A549 (cell line): ENCODE measurements around the gene PDCD1LG2. TPM values are rescaled to one million over a fixed set of nuclear protein-coding genes. Genes with fewer than 3 reads are reported as not detected.

Source experiments
- ATAC-seq, 2 experiments: fragments of 200-7000 bp in 1 of 2; fragments of >200 bp in 1 of 2; cut with Nextera tagmentation in 1 of 2; cut with Tn5 transposase in 1 of 2; 3 replicates each; pipeline versions ENCODE4 v1.8.0 to v1.9.1; 2018 to 2020; ENCODE audit warnings: mild to moderate bottlenecking in 1 of 2, moderate library complexity in 1 of 2
- CTCF ChIA-PET: fragments of 300-600 bp; sonication (Branson Sonifier 250); formaldehyde crosslinking; extraction: SDS; loops from one replicate; lab custom pipeline; 2021; ENCODE audit warnings: antibody characterized with exemption, inconsistent platforms; lab: Yijun Ruan, JAX
- POLR2A ChIA-PET: fragments of 350-600 bp; formaldehyde crosslinking; extraction: SDS; loops from one replicate; lab custom pipeline; 2021; ENCODE audit warnings: antibody characterized with exemption, inconsistent platforms; lab: Yijun Ruan, JAX
- DNase-seq, 2 experiments: peaks; one replicate each; pipeline versions ENCODE4 v3.0.0 to v3.0.0-alpha.2; 2011 to 2016; ENCODE audit warnings: low read depth in 1 of 2, low spot score in 1 of 2
- FAIRE-seq: peaks from 2 replicates; lab custom pipeline; 2011; peaks lifted over from hg19 to GRCh38; lab: Jason Lieb, UNC
- H3K27ac ChIP-seq, 2 experiments: fragments of >200 bp; sonication (Bioruptor Twin); formaldehyde crosslinking; 3 replicates each; pipeline ENCODE4 v1.5.1; 2016 to 2017
- H3K4me1 ChIP-seq: fragments of >200 bp; sonication (Bioruptor Twin); formaldehyde crosslinking; 3 replicates; pipeline ENCODE4 v1.6.1; 2016
- H3K4me2 ChIP-seq: fragments of >200 bp; sonication (Bioruptor Twin); formaldehyde crosslinking; 3 replicates; pipeline ENCODE4 v1.6.1; 2016
- H3K4me3 ChIP-seq: fragments of >200 bp; sonication (Bioruptor Twin); formaldehyde crosslinking; 3 replicates; pipeline ENCODE4 v1.5.1; 2016
- H3K9me3 ChIP-seq: fragments of >200 bp; sonication (Bioruptor Twin); formaldehyde crosslinking; 3 replicates; pipeline ENCODE4 v1.6.1; 2016
- CTCF ChIP-seq: fragments of >200 bp; sonication (Bioruptor Twin); formaldehyde crosslinking; IDR thresholded peaks from 3 replicates; pipeline ENCODE4 v1.5.1; 2016
- EP300 ChIP-seq, 2 experiments: fragments of >200 bp; sonication (Bioruptor Twin); formaldehyde crosslinking; IDR thresholded peaks; 2 replicates in 1 of 2; 3 replicates in 1 of 2; pipeline ENCODE4 v1.6.1; 2016 to 2017
- FOSL2 ChIP-seq, 2 experiments: fragments of 450-650 bp in 1 of 2; fragments of >200 bp in 1 of 2; sonication (Bioruptor Twin) in 1 of 2; formaldehyde crosslinking; IDR thresholded peaks; 2 replicates each; pipeline versions ENCODE4 v1.5.0 to v1.6.1; 2016 to 2020; ENCODE audit warnings: mild to moderate bottlenecking in 1 of 2, moderate library complexity in 1 of 2
- FOXS1 ChIP-seq: fragments of 250-450 bp; sonication (Bioruptor Pico); IDR thresholded peaks from 2 replicates; pipeline ENCODE4 v1.5.0; 2020; ENCODE audit warnings: mild to moderate bottlenecking, moderate library complexity
- HES2 ChIP-seq: fragments of >200 bp; sonication (Bioruptor Twin); formaldehyde crosslinking; IDR thresholded peaks from 2 replicates; pipeline ENCODE4 v1.6.1; 2016
- HMGXB4 ChIP-seq: fragments of 250-450 bp; sonication (Bioruptor Pico); IDR thresholded peaks from 2 replicates; pipeline ENCODE4 v1.5.0; 2021; ENCODE audit warnings: mild to moderate bottlenecking, moderate library complexity, borderline replicate concordance
- HOXB5 ChIP-seq: fragments of 250-450 bp; sonication (Bioruptor Pico); IDR thresholded peaks from 2 replicates; pipeline ENCODE4 v1.5.0; 2020; ENCODE audit warnings: mild to moderate bottlenecking, moderate library complexity
- JUN ChIP-seq, 2 experiments: fragments of >200 bp; sonication (Bioruptor Twin); formaldehyde crosslinking; IDR thresholded peaks; 2 replicates in 1 of 2; 3 replicates in 1 of 2; pipeline ENCODE4 v1.6.1; 2016 to 2017
- JUNB ChIP-seq: fragments of >200 bp; sonication (Bioruptor Twin); formaldehyde crosslinking; IDR thresholded peaks from 2 replicates; pipeline ENCODE4 v1.6.1; 2016
- MYC ChIP-seq: IDR thresholded peaks from 2 replicates; pipeline ENCODE4 v1.6.1; 2012; ENCODE audit warnings: mild to moderate bottlenecking, inconsistent platforms, low read length, improper control_type of control experiment, borderline replicate concordance
- NFE2L2 ChIP-seq: fragments of 150-350 bp; conservative IDR thresholded peaks from 2 replicates; pipeline ENCODE4 v1.6.1; 2014; ENCODE audit warnings: low read length
- PBX3 ChIP-seq: IDR thresholded peaks from 2 replicates; pipeline ENCODE4 v1.6.1; 2012
- PHF8 ChIP-seq: fragments of 200-600 bp; sonication (generic); IDR thresholded peaks from 2 replicates; pipeline ENCODE4 v1.6.1; 2016; ENCODE audit warnings: low read depth, mild to moderate bottlenecking, antibody characterized with exemption, moderate library complexity, borderline replicate concordance
- POLR2AphosphoS2 ChIP-seq: conservative IDR thresholded peaks from 2 replicates; pipeline ENCODE4 v1.6.1; 2012; ENCODE audit warnings: low read length, improper control_type of control experiment, inconsistent platforms
- RARB ChIP-seq: fragments of 250-450 bp; sonication (Bioruptor Pico); IDR thresholded peaks from 2 replicates; pipeline ENCODE4 v1.8.0; 2021; ENCODE audit warnings: mild to moderate bottlenecking, moderate library complexity
- REST ChIP-seq: fragments of 200-600 bp; sonication (generic); IDR thresholded peaks from 2 replicates; pipeline ENCODE4 v1.6.1; 2016; ENCODE audit warnings: antibody characterized with exemption, mild to moderate bottlenecking, moderate library complexity
- USF2 ChIP-seq: fragments of 450-650 bp; IDR thresholded peaks from 2 replicates; pipeline ENCODE4 v1.6.1; 2014; ENCODE audit warnings: antibody characterized with exemption
- WGBS: methylation state at CpG from one replicate; pipeline ENCODE4 v1.1.6; 2017; ENCODE audit errors: missing lambda C conversion rate; 5-methylcytosine and 5-hydroxymethylcytosine counted together
- polyA plus RNA-seq, 4 experiments: library from polyadenylated mRNA; depleted of rRNA in 3 of 4; stranded (reverse); fragments of >200 nt; fragmentation: RNase III in 1 of 4; extraction: RNeasy Plus Mini Kit Qiagen cat#74134 plus additional on column Dnase treatment in 1 of 4; gene quantifications; 2 replicates in 3 of 4; 3 replicates in 1 of 4; pipeline ENCODE4 v1.2.3, GENCODE V29; 2011 to 2017

The PDCD1LG2 gene
- polyA plus RNA-seq, 2 of the 4 experiments (the other 2 are of a cell fraction): 0.53 TPM

- peak overlapping the region; percentile 62 to 81; a peak in 5 of 6 replicates for H3K27ac ChIP-seq
- peak overlapping the region; percentile 59; the same call in 2 of the 3 replicates for H3K4me2 ChIP-seq
- H3K9me3 ChIP-seq: no peaks in the 10 kb centered on the region
- FAIRE-seq: no peak
- no peak overlapping the region for H3K4me3 ChIP-seq
- peaks cover 24% of the 10 kb centered on the region for H3K4me1 ChIP-seq
- ChIA-PET CTCF (interaction anchor here (0.6 to 2.6 kb wide), 8 partner anchors 11 to 325 kb away, joined by 3 to 13 read pairs (median 4); partner anchors contain the start of gene CD274), POLR2A (interaction anchor here (1.4 to 2.2 kb wide), 3 partner anchors 18 to 73 kb away, joined by 3 to 6 read pairs (median 5); partner anchors contain the start of genes CD274 and PLGRKT)
- no peak for DNase-seq
- TF ChIP-seq USF2 (no peak), FOXS1 (no peak), POLR2AphosphoS2 (no peak), PHF8 (no peak), JUN (IDR thresholded peaks at IDR 0.05) (no peak), HMGXB4 (no peak), HES2 (no peak), RARB (CRISPR knock-in tag) (no peak), CTCF (no peak), EP300 (IDR thresholded peaks at IDR 0.05) (no peak), REST (no peak), FOSL2 (IDR thresholded peaks at IDR 0.05) (no peak), FOSL2 (CRISPR knock-in tag; IDR thresholded peaks at IDR 0.05) (no peak), JUNB (no peak), PBX3 (no peak), NFE2L2 (no peak), HOXB5 (CRISPR knock-in tag) (no peak), MYC (no peak)
- 78% methylated on average over 3 of the region's 3 CpGs for WGBS
- ATAC-seq: no peak
Observed at GRCh38 chr9:5510989-5511388, 658 bp downstream of the PDCD1LG2 start.
